IPS-18a (cell line): ENCODE data around the gene ZNF28.

Experiments used
- H3K27ac ChIP-seq: one replicate; pipeline ENCODE4 v1.5.1; 2013; ENCODE audit warnings: low read length
- H3K27me3 ChIP-seq: one replicate; pipeline ENCODE4 v1.6.1; 2013; ENCODE audit warnings: mild to moderate bottlenecking, low read length; ENCODE audit not compliant: control insufficient read depth, insufficient read depth
- H3K36me3 ChIP-seq: one replicate; pipeline ENCODE4 v1.6.1; 2013; ENCODE audit warnings: low read depth, low read length; ENCODE audit not compliant: control insufficient read depth
- H3K4me1 ChIP-seq: one replicate; pipeline ENCODE4 v1.6.1; 2013; ENCODE audit warnings: low read depth, low read length; ENCODE audit not compliant: control insufficient read depth
- H3K4me3 ChIP-seq: one replicate; pipeline ENCODE4 v1.5.1; 2013; ENCODE audit warnings: low read length
- H3K9ac ChIP-seq: one replicate; pipeline ENCODE4 v1.6.1; 2013; ENCODE audit warnings: mild to moderate bottlenecking, low read length, moderate library complexity
- H3K9me3 ChIP-seq: one replicate; pipeline ENCODE4 v1.6.1; 2013; ENCODE audit warnings: low read depth, low read length; ENCODE audit not compliant: control insufficient read depth

The ZNF28 gene

GRCh38 chr19:52748336-52748950 is 73.0 kb downstream of the ZNF28 start:
- Histone ChIP-seq H3K27ac (no peak overlapping the region), H3K9me3 (no peaks in the 10 kb centered on the region), H3K4me1 (no peaks in the 10 kb centered on the region), H3K4me3 (peak overlapping the region; percentile 73), H3K36me3 (no peaks in the 10 kb centered on the region), H3K9ac (no peak overlapping the region), H3K27me3 (no peaks in the 10 kb centered on the region)
